ENCODE measurements around the gene SLC43A3. TPM values are rescaled to one million over a fixed set of nuclear protein-coding genes. Genes with fewer than 3 reads are reported as not detected.

SLC43A3 gene
- total RNA-seq, 1 experiment from 2014 or later = 8.6 TPM

- ATAC-seq = peak; percentile 65
- H3K4me1 ChIP-seq (ENCODE audit: control insufficient read depth, insufficient read depth, low read length) = peaks cover 3% of the 10 kb centered on the region; the same call in 1 of the 2 replicates
- peaks cover 12% of the 10 kb centered on the region for H3K27me3 ChIP-seq (ENCODE audit: control insufficient read depth, insufficient read depth, low read length)
- H3K36me3 ChIP-seq (ENCODE audit: control insufficient read depth, insufficient read depth, low read length) = no peaks in the 10 kb centered on the region
- intact Hi-C loops (cut with micrococcal nuclease; ENCODE audit: unreplicated experiment) = no loop called here
- no peaks in the 10 kb centered on the region for H3K9me3 ChIP-seq (ENCODE audit: control insufficient read depth, insufficient read depth, low read depth, low read length)
- ChIA-PET POLR2A (interaction anchor here (0.6 kb wide), 1 partner anchor 57 kb away, joined by 3 read pairs; no protein-coding TSS in a partner anchor), CTCF (no interaction called here)
- TF ChIP-seq REST (IDR thresholded peaks at IDR 0.05; ENCODE audit: insufficient read depth in 1 of 2, low read depth in 2 of 2, low read length in 1 of 2) (no peak), TCF7L2 (IDR thresholded peaks at IDR 0.05; ENCODE audit: low read depth, low read length) (no peak), CTCF (IDR thresholded peaks at IDR 0.05) (no peak), SIN3A (IDR thresholded peaks at IDR 0.05; ENCODE audit: borderline replicate concordance, insufficient read depth, low read depth, low read length) (no peak), POLR2AphosphoS5 (IDR thresholded peaks at IDR 0.05; ENCODE audit: low read depth, low read length) (no peak)
- no TSS peak for BruUV-seq (replicated peaks)
- in situ Hi-C loops (cut with HindIII; ENCODE audit: low pct_unique_long_range_greater_than_20kb, low sequenced_read_pairs) = no loop called here
- no peak overlapping the region for H3K27ac ChIP-seq (ENCODE audit: low read length)
- no peak for DNase-seq (ENCODE audit: low read depth, low spot score)
- no peak overlapping the region for H3K4me3 ChIP-seq (ENCODE audit: low read depth in 2 of 2, low read length in 2 of 2)
Observed at GRCh38 chr11:57402188-57403002, 24.5 kb downstream of the SLC43A3 start.

DNA sequence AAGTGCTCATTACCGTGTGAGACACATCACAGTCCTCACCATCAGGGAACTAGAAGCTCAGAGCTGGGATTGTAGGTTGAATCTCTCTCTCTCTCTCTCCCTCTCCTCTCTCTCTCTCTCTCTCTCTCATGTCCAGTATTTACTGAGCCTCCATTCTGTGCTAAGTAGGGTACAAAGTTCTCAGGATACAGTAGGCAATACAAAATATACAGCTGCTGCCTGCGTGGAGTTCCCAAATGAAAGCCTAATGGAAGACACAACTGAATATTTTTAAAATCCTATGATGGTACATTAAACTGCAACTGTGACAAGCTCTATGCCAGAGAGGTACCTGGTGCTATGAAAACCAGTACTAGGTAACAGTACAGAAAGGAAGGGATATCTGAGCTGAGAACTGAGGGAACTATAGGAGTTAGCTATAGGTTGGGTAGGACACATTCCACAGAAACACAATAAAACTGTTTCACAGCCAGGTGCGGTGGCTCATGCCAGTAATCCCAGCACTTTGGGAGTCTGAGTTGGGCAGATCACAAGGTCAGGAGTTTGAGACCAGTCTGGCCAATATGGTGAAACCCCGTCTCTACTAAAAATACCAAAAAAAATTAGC is 26.8 kb downstream of the SLC43A3 start:
- Histone ChIP-seq H3K4me3 (ENCODE audit: low read depth in 2 of 2, low read length in 2 of 2) (no peak overlapping the region), H3K36me3 (ENCODE audit: control insufficient read depth, insufficient read depth, low read length) (no peaks in the 10 kb centered on the region), H3K27me3 (ENCODE audit: control insufficient read depth, insufficient read depth, low read length) (peaks cover 16% of the 10 kb centered on the region), H3K9me3 (ENCODE audit: control insufficient read depth, insufficient read depth, low read depth, low read length) (no peaks in the 10 kb centered on the region), H3K4me1 (ENCODE audit: control insufficient read depth, insufficient read depth, low read length) (peaks cover 3% of the 10 kb centered on the region; the same call in 1 of the 2 replicates), H3K27ac (ENCODE audit: low read length) (no peak overlapping the region)
- no TSS peak for BruUV-seq (replicated peaks)
- intact Hi-C loops (cut with micrococcal nuclease; ENCODE audit: unreplicated experiment) = no loop called here
- in situ Hi-C loops (cut with HindIII; ENCODE audit: low pct_unique_long_range_greater_than_20kb, low sequenced_read_pairs) = no loop called here
- ChIA-PET CTCF (no interaction called here), POLR2A (interaction anchor here (0.8 kb wide), 1 partner anchor 32 kb away, joined by 3 read pairs; no protein-coding TSS in a partner anchor)
- ATAC-seq (no peak), DNase-seq (ENCODE audit: low read depth, low spot score) (no peak)
- no peak for TF ChIP-seq TCF7L2 (IDR thresholded peaks at IDR 0.05; ENCODE audit: low read depth, low read length)
- TF ChIP-seq CTCF (IDR thresholded peaks at IDR 0.05) = no peak
- no peak for TF ChIP-seq REST (IDR thresholded peaks at IDR 0.05; ENCODE audit: insufficient read depth in 1 of 2, low read depth in 2 of 2, low read length in 1 of 2)
- no peak for TF ChIP-seq POLR2AphosphoS5 (IDR thresholded peaks at IDR 0.05; ENCODE audit: low read depth, low read length)
- TF ChIP-seq SIN3A (IDR thresholded peaks at IDR 0.05; ENCODE audit: borderline replicate concordance, insufficient read depth, low read depth, low read length) = no peak

All from Panc1 (cell line).